HepG2 (cell line): ENCODE measurements around the gene ADRA1B. TPM values are rescaled to one million over a fixed set of nuclear protein-coding genes. Genes with fewer than 3 reads are reported as not detected.

Source experiments
- ATAC-seq: fragments of 200-7000 bp; cut with Tn5 transposase; 3 replicates; pipeline ENCODE4 v1.9.1; 2020; ENCODE audit warnings: mild to moderate bottlenecking, moderate library complexity
- BruUV-seq: library from RNA; stranded (reverse); fragments of 400-500 nt; replicated peaks from 2 replicates; lab custom pipeline; 2021; lab: Mats Ljungman, UMichigan
- CTCF ChIA-PET: fragments of 300-600 bp; formaldehyde crosslinking; extraction: SDS; loops from one replicate; lab custom pipeline; 2021; ENCODE audit warnings: low total read pairs, inconsistent platforms, low intra/inter-chr PET ratio; lab: Yijun Ruan, JAX
- POLR2A ChIA-PET: fragments of 350-600 bp; sonication (Branson Sonifier 250); formaldehyde crosslinking; loops from one replicate; lab custom pipeline; 2020; ENCODE audit warnings: antibody characterized with exemption, inconsistent platforms; lab: Yijun Ruan, JAX
- DNase-seq: peaks from one replicate; pipeline ENCODE4 v3.0.0-alpha.2; 2015; ENCODE audit warnings: low spot score
- FAIRE-seq: peaks from 3 replicates; lab custom pipeline; 2011; peaks lifted over from hg19 to GRCh38; lab: Jason Lieb, UNC
- H2AFZ ChIP-seq: one replicate; pipeline ENCODE4 v1.6.1; 2011; ENCODE audit warnings: low read length, inconsistent platforms
- H3K27ac ChIP-seq: fragments of 300-600 bp; 3 replicates; pipeline ENCODE4 v1.8.0; 2011; ENCODE audit warnings: mixed run types, mild to moderate bottlenecking, mixed read lengths, low read length, inconsistent platforms; ENCODE audit not compliant: insufficient read depth; ENCODE audit errors: extremely low read length
- H3K27me3 ChIP-seq, 2 experiments: fragments of 200-600 bp in 1 of 2; 2 replicates in 1 of 2; 3 replicates in 1 of 2; pipeline versions ENCODE4 v1.6.0 to v1.8.0; 2011; ENCODE audit warnings: low read length in 2 of 2, mild to moderate bottlenecking in 2 of 2, moderate library complexity in 2 of 2, inconsistent platforms in 1 of 2; ENCODE audit not compliant: insufficient read depth in 2 of 2, control insufficient read depth in 1 of 2
- H3K36me3 ChIP-seq, 2 experiments: fragments of 200-600 bp in 1 of 2; replicated peaks in 1 of 2; 2 replicates in 1 of 2; 3 replicates in 1 of 2; pipeline versions ENCODE4 v1.5.1 to v1.8.0; 2011; ENCODE audit warnings: low read length in 2 of 2, inconsistent platforms in 1 of 2; ENCODE audit not compliant: insufficient read depth in 2 of 2, control insufficient read depth in 1 of 2
- H3K4me1 ChIP-seq: 2 replicates; pipeline ENCODE4 v1.5.1; 2012; ENCODE audit warnings: low read length, inconsistent platforms; ENCODE audit not compliant: insufficient read depth
- H3K4me2 ChIP-seq: 2 replicates; pipeline ENCODE4 v1.6.0; 2011; ENCODE audit warnings: low read depth, low read length, inconsistent platforms
- H3K4me3 ChIP-seq, 3 experiments: fragments of 200-600 bp in 1 of 3; sonication (generic), shearing (Covaris generic) in 1 of 3; replicated peaks in 1 of 3; 2 replicates each; pipeline ENCODE4 v1.5.1; 2011 to 2016; ENCODE audit warnings: low read length in 3 of 3, inconsistent platforms in 2 of 3, low read depth in 2 of 3, mild to moderate bottlenecking in 2 of 3, control low read depth in 1 of 3, mixed read lengths in 1 of 3; ENCODE audit not compliant: insufficient read depth in 1 of 3
- H3K79me2 ChIP-seq: one replicate; pipeline ENCODE4 v1.6.1; 2011; ENCODE audit warnings: low read length, inconsistent platforms; ENCODE audit not compliant: insufficient read depth
- H3K9ac ChIP-seq: 2 replicates; pipeline ENCODE4 v1.6.0; 2011; ENCODE audit warnings: mild to moderate bottlenecking, low read depth, low read length, inconsistent platforms; ENCODE audit not compliant: insufficient read depth
- H3K9me3 ChIP-seq: 2 replicates; pipeline ENCODE4 v1.5.1; 2012; ENCODE audit warnings: mild to moderate bottlenecking, low read length
- H4K20me1 ChIP-seq: 2 replicates; pipeline ENCODE4 v1.6.0; 2011; ENCODE audit warnings: inconsistent platforms, mild to moderate bottlenecking, low read length, moderate library complexity; ENCODE audit not compliant: insufficient read depth
- CTCF ChIP-seq: sonication (generic); formaldehyde crosslinking; IDR thresholded peaks from 2 replicates; pipeline ENCODE4 v1.5.0; 2020; ENCODE audit warnings: mild to moderate bottlenecking, missing genetic modification reagents, moderate library complexity
- HDAC6 ChIP-seq: fragments of 200-600 bp; sonication (generic); IDR thresholded peaks from 2 replicates; pipeline ENCODE4 v1.7.0; 2017; ENCODE audit warnings: mild to moderate bottlenecking, antibody characterized with exemption, low read length, low read depth
- HNRNPK ChIP-seq: fragments of 200-400 bp; formaldehyde crosslinking; IDR thresholded peaks from 2 replicates; pipeline ENCODE4 v1.6.1; 2018; ENCODE audit warnings: low read length, low read depth, moderate library complexity, mild to moderate bottlenecking; ENCODE audit not compliant: poor library complexity, severe bottlenecking
- ZNF607 ChIP-seq: sonication (generic); formaldehyde crosslinking; IDR thresholded peaks from 2 replicates; pipeline ENCODE4 v1.5.1; 2020; ENCODE audit warnings: missing genetic modification reagents, mild to moderate bottlenecking, borderline replicate concordance
- ZNF766 ChIP-seq: sonication (generic); formaldehyde crosslinking; IDR thresholded peaks from 2 replicates; pipeline ENCODE4 v1.5.0; 2020; ENCODE audit warnings: missing genetic modification reagents, borderline replicate concordance
- WGBS: methylation state at CpG from one replicate; pipeline ENCODE4 v1.1.6; 2017; ENCODE audit warnings: low lambda C conversion rate; 5-methylcytosine and 5-hydroxymethylcytosine counted together
- in situ Hi-C: cut with HindIII; loops from 2 replicates; pipeline ENCODE4 v1.10.0; 2017; ENCODE audit warnings: low pct_unique_long_range_greater_than_20kb; ENCODE audit not compliant: extremely low pct_ligation_motif_present
- intact Hi-C: fragments of 100-400 bp; cut with micrococcal nuclease; formaldehyde crosslinking; loops from one replicate; pipeline ENCODE4 v1.10.0; 2022; ENCODE audit not compliant: unreplicated experiment
- polyA plus RNA-seq, 8 experiments: library from polyadenylated mRNA; depleted of rRNA in 3 of 8; stranded (reverse) in 7 of 8; unstranded in 1 of 8; fragments of >200 nt; fragmentation: Illumina TruSeq in 4 of 8; extraction: Trizol in 4 of 8; gene quantifications; 2 replicates each; pipeline versions ENCODE4 v1.2.1 to v1.2.3, GENCODE V29; 2011 to 2016; ENCODE audit warnings: low read depth in 4 of 8, missing spikeins in 1 of 8, mixed read lengths in 1 of 8; ENCODE audit not compliant: insufficient read depth in 1 of 8
- total RNA-seq, 5 experiments: library from RNA; depleted of rRNA; stranded (reverse); fragments of >200 nt; fragmentation: Illumina TruSeq; extraction: Trizol; gene quantifications; 2 replicates each; pipeline ENCODE4 v1.2.3, GENCODE V29; 2016; ENCODE audit warnings: low read depth in 1 of 5
- TF ChIP-seq, protein P1 (sequence below): sonication (generic); formaldehyde crosslinking; IDR thresholded peaks from 2 replicates; pipeline ENCODE4 v1.4.0; 2020; ENCODE audit warnings: mild to moderate bottlenecking, missing genetic modification reagents

ADRA1B gene
- total and polyA plus RNA-seq, 2 of the 13 experiments (the other 11 are each of a cell fraction or from before 2014, with no cell fraction given), result not detected

- DNase-seq (no peak), FAIRE-seq (no peak), ATAC-seq (no peak)
- POLR2A ChIA-PET, result no interaction called here
- intact Hi-C loops, result no loop called here
- in situ Hi-C loops, result no loop called here
- Histone ChIP-seq H3K27ac (no peak overlapping the region), H3K36me3 (no peaks in the 10 kb centered on the region), H3K27me3 (peaks cover 0 to 3% of the 10 kb centered on the region in 2 experiments; a peak in 1 of 5 replicates), H3K4me3 (no peak overlapping the region), H3K4me1 (no peaks in the 10 kb centered on the region), H3K9ac (no peak overlapping the region), H3K9me3 (no peaks in the 10 kb centered on the region), H3K79me2 (no peaks in the 10 kb centered on the region), H2AFZ (no peak overlapping the region), H4K20me1 (no peaks in the 10 kb centered on the region), H3K4me2 (no peak overlapping the region)
- no TSS peak for BruUV-seq
- 3% methylated on average over 1 of the region's 1 CpG for WGBS
- CTCF ChIA-PET, result no interaction called here
- TF ChIP-seq ZNF607 (CRISPR knock-in tag) (no peak), CTCF (CRISPR knock-in tag) (no peak), HNRNPK (peak; percentile 89), ZNF766 (CRISPR knock-in tag) (no peak), HDAC6 (no peak)
- TF ChIP-seq, protein P1, sequence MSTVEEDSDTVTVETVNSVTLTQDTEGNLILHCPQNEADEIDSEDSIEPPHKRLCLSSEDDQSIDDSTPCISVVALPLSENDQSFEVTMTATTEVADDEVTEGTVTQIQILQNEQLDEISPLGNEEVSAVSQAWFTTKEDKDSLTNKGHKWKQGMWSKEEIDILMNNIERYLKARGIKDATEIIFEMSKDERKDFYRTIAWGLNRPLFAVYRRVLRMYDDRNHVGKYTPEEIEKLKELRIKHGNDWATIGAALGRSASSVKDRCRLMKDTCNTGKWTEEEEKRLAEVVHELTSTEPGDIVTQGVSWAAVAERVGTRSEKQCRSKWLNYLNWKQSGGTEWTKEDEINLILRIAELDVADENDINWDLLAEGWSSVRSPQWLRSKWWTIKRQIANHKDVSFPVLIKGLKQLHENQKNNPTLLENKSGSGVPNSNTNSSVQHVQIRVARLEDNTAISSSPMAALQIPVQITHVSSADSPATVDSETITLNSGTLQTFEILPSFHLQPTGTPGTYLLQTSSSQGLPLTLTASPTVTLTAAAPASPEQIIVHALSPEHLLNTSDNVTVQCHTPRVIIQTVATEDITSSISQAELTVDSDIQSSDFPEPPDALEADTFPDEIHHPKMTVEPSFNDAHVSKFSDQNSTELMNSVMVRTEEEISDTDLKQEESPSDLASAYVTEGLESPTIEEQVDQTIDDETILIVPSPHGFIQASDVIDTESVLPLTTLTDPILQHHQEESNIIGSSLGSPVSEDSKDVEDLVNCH (CRISPR knock-in tag), result no peak
These were observed 15.0 kb upstream of the ADRA1B start for GRCh38 chr5:159901308-159901707.
